Neural progenitor cell (in vitro differentiated cells): ENCODE measurements around the gene PFDN1. TPM values are rescaled to one million over a fixed set of nuclear protein-coding genes. Genes with fewer than 3 reads are reported as not detected.

Source experiments
- DNase-seq: peaks from one replicate; pipeline ENCODE4 v3.0.0-alpha.2; 2016; ENCODE audit warnings: low spot score
- H2AFZ ChIP-seq: fragments of 200-600 bp; sonication (generic); replicated peaks from 2 replicates; pipeline ENCODE4 v1.6.1; 2016; ENCODE audit warnings: antibody characterized with exemption
- H3F3A ChIP-seq: fragments of 200-600 bp; sonication (generic); 2 replicates; pipeline ENCODE4 v1.6.1; 2016; ENCODE audit warnings: antibody characterized with exemption, low read depth
- H3K27ac ChIP-seq: fragments of 200-600 bp; sonication (generic); 2 replicates; pipeline ENCODE4 v1.5.1; 2016; ENCODE audit warnings: mild to moderate bottlenecking
- H3K27me3 ChIP-seq: fragments of 200-600 bp; sonication (generic); 2 replicates; pipeline ENCODE4 v1.6.1; 2016; ENCODE audit warnings: mild to moderate bottlenecking, moderate library complexity
- H3K36me3 ChIP-seq: fragments of 200-600 bp; sonication (generic); 2 replicates; pipeline ENCODE4 v1.5.1; 2016
- H3K4me1 ChIP-seq: fragments of 200-600 bp; sonication (generic); 2 replicates; pipeline ENCODE4 v1.6.1; 2016; ENCODE audit warnings: mixed run types
- H3K4me2 ChIP-seq: fragments of 200-600 bp; sonication (generic); 2 replicates; pipeline ENCODE4 v1.6.1; 2016
- H3K4me3 ChIP-seq: fragments of 200-600 bp; sonication (generic); 2 replicates; pipeline ENCODE4 v1.5.1; 2016
- H3K79me2 ChIP-seq: fragments of 200-600 bp; sonication (generic); 2 replicates; pipeline ENCODE4 v1.6.1; 2016; ENCODE audit warnings: low read depth
- H3K9ac ChIP-seq: fragments of 200-600 bp; sonication (generic); 2 replicates; pipeline ENCODE4 v1.6.1; 2016
- H3K9me3 ChIP-seq: fragments of 200-600 bp; sonication (generic); 2 replicates; pipeline ENCODE4 v1.5.1; 2016; ENCODE audit warnings: low read depth
- H4K20me1 ChIP-seq: fragments of 200-600 bp; sonication (generic); 2 replicates; pipeline ENCODE4 v1.6.1; 2016; ENCODE audit warnings: low read depth
- H3K27ac Mint-ChIP-seq: 3 replicates; pipeline ENCODE4 v1.8.0; 2021; ENCODE audit warnings: mixed read lengths
- H3K27me3 Mint-ChIP-seq: 2 replicates; pipeline ENCODE4 v1.8.0; 2022; ENCODE audit warnings: low read depth, mild to moderate bottlenecking, inconsistent platforms, moderate library complexity, mixed read lengths; ENCODE audit not compliant: insufficient read depth
- H3K36me3 Mint-ChIP-seq: 3 replicates; pipeline ENCODE4 v1.8.0; 2021; ENCODE audit warnings: mixed read lengths
- H3K4me1 Mint-ChIP-seq: 3 replicates; pipeline ENCODE4 v1.8.0; 2021; ENCODE audit warnings: mixed read lengths
- H3K4me3 Mint-ChIP-seq: 3 replicates; pipeline ENCODE4 v1.8.0; 2021; ENCODE audit warnings: mild to moderate bottlenecking, moderate library complexity, mixed read lengths
- H3K9me3 Mint-ChIP-seq: 3 replicates; pipeline ENCODE4 v1.8.0; 2020; ENCODE audit warnings: mixed read lengths
- EZH2 ChIP-seq: fragments of 200-600 bp; sonication (generic); IDR thresholded peaks from 2 replicates; pipeline ENCODE4 v1.6.1; 2017; ENCODE audit warnings: antibody characterized with exemption, mild to moderate bottlenecking, moderate library complexity
- EZH2phosphoT487 ChIP-seq: fragments of 200-600 bp; sonication (generic); IDR thresholded peaks from 2 replicates; pipeline ENCODE4 v1.6.1; 2017; ENCODE audit warnings: antibody characterized with exemption
- total RNA-seq: library from RNA; depleted of rRNA; stranded (reverse); fragments of >200 nt; gene quantifications from 2 replicates; pipeline ENCODE4 v1.2.3, GENCODE V29; 2015; ENCODE audit warnings: low replicate concordance
- TF ChIP-seq, protein P1 (sequence below): fragments of 200-600 bp; sonication (generic); IDR thresholded peaks from 2 replicates; pipeline ENCODE4 v1.5.1; 2017; ENCODE audit warnings: antibody characterized with exemption, mild to moderate bottlenecking

The PFDN1 gene
- total RNA-seq, 1 donor from 2014 or later: 79.8 TPM

DNA sequence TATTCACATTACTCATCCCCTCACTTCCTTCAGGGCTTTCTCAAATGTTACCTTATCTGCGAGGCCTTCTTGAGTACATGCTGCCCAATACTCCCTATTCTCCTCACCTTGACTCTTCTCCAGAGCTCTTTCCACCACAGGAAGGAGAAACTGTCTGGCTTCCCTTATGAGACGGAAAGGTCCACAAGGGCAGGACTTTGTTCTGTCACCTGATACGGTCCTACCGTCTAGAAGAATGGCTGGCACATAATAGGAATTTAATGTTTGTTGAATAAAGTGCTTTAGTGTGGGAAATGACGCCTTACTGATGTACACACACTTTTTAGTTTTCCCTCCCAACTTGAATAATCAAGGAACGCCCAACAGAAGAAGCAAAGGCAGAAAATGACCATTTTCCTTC, 52.5 kb downstream of the PFDN1 start:
- Mint-ChIP-seq H3K27me3 (peaks cover 4% of the 10 kb centered on the region), H3K36me3 (peaks cover 11% of the 10 kb centered on the region), H3K4me3 (no peak overlapping the region), H3K9me3 (no peaks in the 10 kb centered on the region), H3K27ac (no peak overlapping the region), H3K4me1 (peaks cover 3% of the 10 kb centered on the region)
- Histone ChIP-seq H3K4me2 (no peak overlapping the region), H4K20me1 (peaks cover 56% of the 10 kb centered on the region), H3K27ac (no peak overlapping the region), H3K9ac (no peak overlapping the region), H3K79me2 (peaks cover 35% of the 10 kb centered on the region), H3F3A (no peaks in the 10 kb centered on the region), H2AFZ (no peak overlapping the region), H3K27me3 (no peaks in the 10 kb centered on the region), H3K36me3 (no peaks in the 10 kb centered on the region), H3K4me3 (no peak overlapping the region), H3K4me1 (no peaks in the 10 kb centered on the region), H3K9me3 (no peaks in the 10 kb centered on the region)
- TF ChIP-seq, protein P1, sequence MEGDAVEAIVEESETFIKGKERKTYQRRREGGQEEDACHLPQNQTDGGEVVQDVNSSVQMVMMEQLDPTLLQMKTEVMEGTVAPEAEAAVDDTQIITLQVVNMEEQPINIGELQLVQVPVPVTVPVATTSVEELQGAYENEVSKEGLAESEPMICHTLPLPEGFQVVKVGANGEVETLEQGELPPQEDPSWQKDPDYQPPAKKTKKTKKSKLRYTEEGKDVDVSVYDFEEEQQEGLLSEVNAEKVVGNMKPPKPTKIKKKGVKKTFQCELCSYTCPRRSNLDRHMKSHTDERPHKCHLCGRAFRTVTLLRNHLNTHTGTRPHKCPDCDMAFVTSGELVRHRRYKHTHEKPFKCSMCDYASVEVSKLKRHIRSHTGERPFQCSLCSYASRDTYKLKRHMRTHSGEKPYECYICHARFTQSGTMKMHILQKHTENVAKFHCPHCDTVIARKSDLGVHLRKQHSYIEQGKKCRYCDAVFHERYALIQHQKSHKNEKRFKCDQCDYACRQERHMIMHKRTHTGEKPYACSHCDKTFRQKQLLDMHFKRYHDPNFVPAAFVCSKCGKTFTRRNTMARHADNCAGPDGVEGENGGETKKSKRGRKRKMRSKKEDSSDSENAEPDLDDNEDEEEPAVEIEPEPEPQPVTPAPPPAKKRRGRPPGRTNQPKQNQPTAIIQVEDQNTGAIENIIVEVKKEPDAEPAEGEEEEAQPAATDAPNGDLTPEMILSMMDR: no peak
- TF ChIP-seq EZH2phosphoT487 (no peak), EZH2 (no peak)
- DNase-seq: no peak

DNA sequence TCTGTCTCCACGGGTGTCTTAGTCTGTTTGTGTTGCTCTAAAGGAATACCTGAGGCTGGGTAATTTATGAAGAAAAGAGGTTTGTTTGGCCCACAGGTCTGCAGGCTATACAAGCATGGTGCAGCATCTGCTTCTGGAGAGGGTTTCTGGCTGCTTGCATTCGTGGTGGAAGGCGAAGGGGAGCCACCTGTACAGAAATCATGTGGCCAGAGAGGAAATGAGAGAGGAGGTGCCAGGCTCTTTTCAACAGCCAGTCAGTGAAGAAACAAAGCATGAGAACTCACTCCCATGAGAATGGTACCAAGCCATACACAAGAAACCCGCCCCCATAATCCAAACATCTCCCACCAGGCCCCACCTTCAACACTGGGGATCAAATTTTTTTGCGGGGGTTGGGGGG, 53.4 kb downstream of the PFDN1 start:
- Mint-ChIP-seq H3K4me3 (no peak overlapping the region), H3K4me1 (peaks cover 11% of the 10 kb centered on the region), H3K27me3 (peaks cover 4% of the 10 kb centered on the region), H3K9me3 (no peaks in the 10 kb centered on the region), H3K27ac (no peak overlapping the region), H3K36me3 (peaks cover 11% of the 10 kb centered on the region)
- H3K4me2 ChIP-seq: no peak overlapping the region
- H3K27me3 ChIP-seq: no peaks in the 10 kb centered on the region
- H3K79me2 ChIP-seq: peaks cover 27% of the 10 kb centered on the region
- H3K27ac ChIP-seq: no peak overlapping the region
- no peaks in the 10 kb centered on the region for H3K9me3 ChIP-seq
- no peaks in the 10 kb centered on the region for H3K36me3 ChIP-seq
- no peaks in the 10 kb centered on the region for H3K4me1 ChIP-seq
- no peak overlapping the region for H3K9ac ChIP-seq
- H3K4me3 ChIP-seq: no peak overlapping the region
- H2AFZ ChIP-seq: no peak overlapping the region
- TF ChIP-seq EZH2 (no peak), EZH2phosphoT487 (no peak)
- TF ChIP-seq, protein P1: no peak
- peaks cover 48% of the 10 kb centered on the region for H4K20me1 ChIP-seq
- H3F3A ChIP-seq: peaks cover 4% of the 10 kb centered on the region
- no peak for DNase-seq

DNA sequence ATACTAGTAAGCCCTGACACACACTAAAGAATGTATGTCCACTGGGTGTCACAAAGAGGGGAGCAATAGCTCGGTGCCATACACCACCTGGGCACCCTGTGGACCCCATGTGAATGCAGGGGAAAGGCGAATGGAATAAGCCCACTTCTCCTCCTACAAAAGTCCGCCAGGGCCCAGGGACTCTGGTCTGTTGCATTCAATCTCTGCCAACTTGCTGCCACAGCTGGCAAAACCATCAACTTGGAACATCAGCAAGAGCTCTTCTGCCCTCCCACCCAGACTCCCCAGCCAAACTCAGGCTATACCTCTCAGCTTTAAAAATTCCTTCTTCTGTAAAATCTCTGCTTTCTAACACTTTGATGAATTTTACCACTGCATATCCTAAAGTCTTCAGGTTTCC, 54.5 kb downstream of the PFDN1 start:
- Mint-ChIP-seq H3K36me3 (peaks cover 11% of the 10 kb centered on the region), H3K27me3 (peaks cover 4% of the 10 kb centered on the region), H3K4me1 (peaks cover 12% of the 10 kb centered on the region), H3K4me3 (no peak overlapping the region), H3K9me3 (no peaks in the 10 kb centered on the region), H3K27ac (no peak overlapping the region)
- TF ChIP-seq EZH2 (no peak), EZH2phosphoT487 (no peak)
- TF ChIP-seq, protein P1: no peak
- Histone ChIP-seq H3K9me3 (no peaks in the 10 kb centered on the region), H4K20me1 (peaks cover 37% of the 10 kb centered on the region), H3K4me2 (no peak overlapping the region), H3K27ac (no peak overlapping the region), H3K4me3 (no peak overlapping the region), H3K9ac (no peak overlapping the region), H3K36me3 (no peaks in the 10 kb centered on the region), H3K27me3 (no peaks in the 10 kb centered on the region), H3F3A (peaks cover 4% of the 10 kb centered on the region), H2AFZ (no peak overlapping the region), H3K79me2 (peaks cover 18% of the 10 kb centered on the region), H3K4me1 (no peaks in the 10 kb centered on the region)
- no peak for DNase-seq
